Suprapubic skin (tissue), 3 donors: Measurements from ENCODE around the gene DISC1.

Experiments used
- CTCF ChIP-seq, 2 donors: fragments of 200-600 bp in 1 of 2; fragments of 450-650 bp in 1 of 2; sonication (generic) in 1 of 2; IDR thresholded peaks; one replicate each; pipeline ENCODE4 v1.5.1; 2016 to 2019; ENCODE audit warnings: antibody characterized with exemption in 2 of 2, mild to moderate bottlenecking in 1 of 2, moderate library complexity in 1 of 2
- POLR2AphosphoS5 ChIP-seq, 3 donors: sonication (generic); formaldehyde crosslinking; IDR thresholded peaks; one replicate each; pipeline ENCODE4 v1.6.1; 2017; ENCODE audit warnings: antibody characterized with exemption in 3 of 3

DNA sequence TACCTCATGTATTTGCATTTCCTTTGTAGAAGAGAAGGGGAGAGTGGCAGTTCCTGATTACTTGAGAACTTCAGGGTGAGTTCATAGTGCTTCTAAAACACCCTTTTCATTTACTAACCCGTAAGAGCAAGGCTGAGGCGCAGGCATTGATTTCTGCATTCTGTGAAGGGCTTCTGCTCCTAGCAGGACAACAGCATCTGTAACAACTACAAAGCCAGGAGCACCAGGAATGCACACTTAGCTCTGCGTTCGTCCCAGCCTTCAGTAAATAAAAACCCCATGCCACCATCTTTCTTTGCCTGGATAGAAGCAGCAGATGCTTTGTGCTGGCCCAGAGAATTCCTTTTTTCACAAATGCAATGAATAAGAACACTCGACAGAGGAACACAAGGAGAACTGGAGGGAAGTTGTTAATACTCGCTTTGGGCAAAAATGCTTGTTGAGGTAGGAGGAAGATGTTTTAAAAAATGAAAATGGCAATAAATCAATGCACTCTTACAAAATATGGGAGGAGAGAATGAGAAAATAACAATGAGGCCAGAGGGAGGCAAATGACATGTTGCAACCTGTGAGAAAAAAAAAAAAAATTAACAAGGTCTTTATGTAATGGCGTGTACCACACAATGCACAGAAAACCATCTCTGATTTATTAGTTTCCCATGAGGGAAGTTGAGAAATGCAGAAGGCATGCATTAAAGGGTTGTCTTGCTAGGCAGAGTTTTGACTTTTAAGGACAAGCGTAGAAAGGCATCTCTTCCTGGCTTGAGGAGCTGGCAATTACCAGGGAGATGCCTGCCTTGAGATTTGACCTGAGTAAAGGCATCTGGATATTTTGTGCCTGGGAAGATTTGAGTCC lies 418.8 kb downstream of the DISC1 start:
- no peak for TF ChIP-seq CTCF (IDR thresholded peaks at IDR 0.05)
- no peak for TF ChIP-seq POLR2AphosphoS5 (IDR thresholded peaks at IDR 0.05)
